ENCODE results near the gene NAB2.
A peak's percentile ranks its signal among the peaks of the same experiment; 100 is the strongest.

Gene NAB2

GRCh38 chr12:57109207-57110103 is 20.5 kb downstream of the NAB2 start:
- no peak for DNase-seq (ENCODE audit: extremely low read depth, low read depth)
- TF ChIP-seq, protein P1, sequence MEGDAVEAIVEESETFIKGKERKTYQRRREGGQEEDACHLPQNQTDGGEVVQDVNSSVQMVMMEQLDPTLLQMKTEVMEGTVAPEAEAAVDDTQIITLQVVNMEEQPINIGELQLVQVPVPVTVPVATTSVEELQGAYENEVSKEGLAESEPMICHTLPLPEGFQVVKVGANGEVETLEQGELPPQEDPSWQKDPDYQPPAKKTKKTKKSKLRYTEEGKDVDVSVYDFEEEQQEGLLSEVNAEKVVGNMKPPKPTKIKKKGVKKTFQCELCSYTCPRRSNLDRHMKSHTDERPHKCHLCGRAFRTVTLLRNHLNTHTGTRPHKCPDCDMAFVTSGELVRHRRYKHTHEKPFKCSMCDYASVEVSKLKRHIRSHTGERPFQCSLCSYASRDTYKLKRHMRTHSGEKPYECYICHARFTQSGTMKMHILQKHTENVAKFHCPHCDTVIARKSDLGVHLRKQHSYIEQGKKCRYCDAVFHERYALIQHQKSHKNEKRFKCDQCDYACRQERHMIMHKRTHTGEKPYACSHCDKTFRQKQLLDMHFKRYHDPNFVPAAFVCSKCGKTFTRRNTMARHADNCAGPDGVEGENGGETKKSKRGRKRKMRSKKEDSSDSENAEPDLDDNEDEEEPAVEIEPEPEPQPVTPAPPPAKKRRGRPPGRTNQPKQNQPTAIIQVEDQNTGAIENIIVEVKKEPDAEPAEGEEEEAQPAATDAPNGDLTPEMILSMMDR (IDR thresholded peaks at IDR 0.05; ENCODE audit: low read depth, low read length, missing control alignments) = no peak
- peak overlapping the region; percentile 79 for H3K4me3 ChIP-seq (replicated peaks; ENCODE audit: low read depth, low read length)

- no peak for DNase-seq (ENCODE audit: extremely low read depth, low read depth)
- H3K4me3 ChIP-seq (replicated peaks; ENCODE audit: low read depth, low read length) = peak overlapping the region; percentile 79
- TF ChIP-seq, protein P1 (IDR thresholded peaks at IDR 0.05; ENCODE audit: low read depth, low read length, missing control alignments) = no peak
Observed at GRCh38 chr12:57110104-57111030, 21.5 kb downstream of the NAB2 start.

DNA sequence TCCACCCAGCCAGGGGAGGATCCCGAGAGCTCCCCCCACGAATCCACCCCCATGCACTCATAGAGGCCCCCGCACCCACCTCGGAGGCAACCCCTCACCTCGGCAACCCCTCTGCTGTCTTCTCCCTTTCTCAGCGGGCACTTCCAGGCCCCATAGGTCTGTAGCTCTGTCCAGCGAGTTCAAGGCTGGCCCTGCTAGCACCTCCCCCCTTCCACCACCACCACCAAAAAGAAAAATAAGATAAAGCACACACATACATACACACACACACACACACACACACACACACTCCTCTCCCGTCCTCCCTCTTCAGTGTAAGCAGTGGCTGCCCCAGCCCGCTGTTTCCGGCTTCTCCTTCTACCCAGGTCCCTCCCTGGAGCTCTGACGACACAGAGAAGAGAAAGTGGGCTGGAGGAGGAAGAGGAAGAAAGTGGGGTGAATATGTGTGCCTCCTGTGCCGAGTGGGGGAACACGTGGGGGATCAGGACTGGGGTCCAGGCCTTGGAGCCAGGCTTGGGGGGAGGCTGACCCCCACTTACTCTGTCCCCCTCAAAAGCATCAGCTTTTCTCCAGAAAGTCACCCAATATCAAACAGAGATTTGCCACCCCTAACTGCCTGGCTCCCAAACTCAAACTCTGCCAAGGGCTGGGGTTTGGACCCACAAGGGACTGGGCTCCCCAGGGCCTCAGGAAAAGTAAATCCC is 22.3 kb downstream of the NAB2 start, which contains the start of gene STAT6:
STAT6 (minus strand) TSS at position 332 of the 704 bp plus-strand sequence. CDS start 3,084 bp downstream, outside the sequence.
- TF ChIP-seq, protein P1 (IDR thresholded peaks at IDR 0.05; ENCODE audit: low read depth, low read length, missing control alignments) = no peak
- no peak for DNase-seq (ENCODE audit: extremely low read depth, low read depth)
- peak within 1 kb of the TSS; percentile 79 for H3K4me3 ChIP-seq (replicated peaks; ENCODE audit: low read depth, low read length)

DNA sequence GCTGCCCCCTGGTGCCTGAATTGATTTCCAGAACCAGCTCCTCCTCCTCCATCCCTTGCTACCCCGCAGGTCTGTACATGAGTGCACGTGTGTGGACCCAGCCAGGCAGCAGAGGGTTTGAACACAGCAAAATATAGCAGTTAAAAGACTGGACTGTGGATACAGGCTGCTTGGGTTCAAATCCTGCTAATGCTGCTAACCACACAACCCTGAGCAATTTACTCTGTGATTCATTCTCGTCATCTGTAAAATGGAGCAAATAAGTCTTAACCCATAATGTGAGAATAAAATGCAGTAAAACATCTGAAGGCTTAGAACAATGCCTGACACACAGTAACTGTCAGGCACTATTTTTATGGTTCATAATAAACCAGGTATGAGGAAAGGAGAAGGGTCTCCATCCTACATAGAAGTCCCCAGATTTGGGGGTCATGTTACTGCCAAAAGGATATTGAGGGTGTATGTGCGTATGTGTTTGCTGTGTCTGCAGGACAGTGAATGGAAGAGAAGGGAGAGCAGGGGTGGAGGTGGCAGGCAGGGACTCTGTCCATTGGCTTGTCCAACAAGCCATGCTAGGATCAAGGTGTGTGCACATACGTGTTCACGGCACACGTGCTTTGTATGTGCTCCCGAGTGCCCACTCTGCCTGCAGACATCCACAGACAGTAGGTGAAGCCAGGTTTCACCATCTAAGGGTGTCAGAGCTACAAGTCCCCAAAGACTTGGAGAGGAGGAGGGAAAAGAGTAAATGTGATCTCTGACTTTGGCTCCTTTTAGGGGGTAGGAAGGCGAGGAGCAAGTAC is 23.8 kb downstream of the NAB2 start:
- no peak for DNase-seq (ENCODE audit: extremely low read depth, low read depth)

GRCh38 chr12:57116580-57117281 is 27.8 kb downstream of the NAB2 start:
- no peak for DNase-seq (ENCODE audit: extremely low read depth, low read depth)
- TF ChIP-seq, protein P1 (IDR thresholded peaks at IDR 0.05; ENCODE audit: low read depth, low read length, missing control alignments) = no peak
- no peak overlapping the region for H3K4me3 ChIP-seq (replicated peaks; ENCODE audit: low read depth, low read length)

More for the DNA sequence above, 23.8 kb downstream of the NAB2 start:
- TF ChIP-seq, protein P1 (IDR thresholded peaks at IDR 0.05; ENCODE audit: low read depth, low read length, missing control alignments) = peak; percentile 76
- peak overlapping the region; percentile 79 for H3K4me3 ChIP-seq (replicated peaks; ENCODE audit: low read depth, low read length)
